HG02981 (cell line): ENCODE results near the gene LENG8.

Source experiments
- ATAC-seq: cut with Tn5 transposase; IDR thresholded peaks from one replicate; pipeline ENCODE4 v1.9.1; 2021; ENCODE audit warnings: mild to moderate bottlenecking, moderate library complexity; ENCODE audit not compliant: unreplicated experiment

The LENG8 gene

GRCh38 chr19:54448774-54449700, at the start of gene LENG8:
Gene LENG8, plus strand, starts transcription at chr19:54449199. Its CDS starts 2,146 bp downstream, at chr19:54451345.
- ATAC-seq, result peak; percentile 87

GRCh38 chr19:54400913-54401312, 48.1 kb upstream of the LENG8 start:
- no peak for ATAC-seq

- no peak for ATAC-seq
Measured at GRCh38 chr19:54403054-54403453, 45.9 kb upstream of the LENG8 start.

- no peak for ATAC-seq
Measured at GRCh38 chr19:54405628-54406027, 43.4 kb upstream of the LENG8 start.

GRCh38 chr19:54407780-54408179, 41.2 kb upstream of the LENG8 start:
- ATAC-seq, result no peak

- ATAC-seq, result no peak
Measured at GRCh38 chr19:54408456-54409026, 40.5 kb upstream of the LENG8 start.

GRCh38 chr19:54411033-54411432, 38.0 kb upstream of the LENG8 start:
- no peak for ATAC-seq

- ATAC-seq, result no peak
Measured at GRCh38 chr19:54412877-54413276, 36.1 kb upstream of the LENG8 start.

GRCh38 chr19:54414156-54414555, 34.8 kb upstream of the LENG8 start:
- no peak for ATAC-seq

- no peak for ATAC-seq
Measured at GRCh38 chr19:54415208-54415900, 33.6 kb upstream of the LENG8 start, which contains the start of gene TTYH1. Gene TTYH1, plus strand, starts transcription at chr19:54415464. Its CDS starts 89 bp downstream, at chr19:54415553.

GRCh38 chr19:54415901-54416673, 32.9 kb upstream of the LENG8 start:
- ATAC-seq, result no peak

GRCh38 chr19:54416695-54417491, 32.1 kb upstream of the LENG8 start:
- no peak for ATAC-seq

- no peak for ATAC-seq
Measured at GRCh38 chr19:54418030-54418929, 30.7 kb upstream of the LENG8 start.

GRCh38 chr19:54418930-54419800, 29.8 kb upstream of the LENG8 start:
- no peak for ATAC-seq

GRCh38 chr19:54420068-54420382, 29.0 kb upstream of the LENG8 start:
- no peak for ATAC-seq

GRCh38 chr19:54420383-54421168, 28.4 kb upstream of the LENG8 start:
- no peak for ATAC-seq

- no peak for ATAC-seq
Measured at GRCh38 chr19:54421169-54421516, 27.9 kb upstream of the LENG8 start.

- ATAC-seq, result no peak
Measured at GRCh38 chr19:54421521-54421920, 27.5 kb upstream of the LENG8 start.
